Measurements from ENCODE around the gene JCAD. TPM values are rescaled to one million over a fixed set of nuclear protein-coding genes. Genes with fewer than 3 reads are reported as not detected.

JCAD gene
- total RNA-seq, 1 experiment from 2014 or later: 0.77 TPM

- Mint-ChIP-seq H3K27me3 (ENCODE audit: low read depth) (peaks cover 53% of the 10 kb centered on the region), H3K9me3 (no peaks in the 10 kb centered on the region; a peak in 2 of 5 replicates), H3K4me3 (peak overlapping the region; percentile 66 to 82), H3K36me3 (ENCODE audit: insufficient read depth in 1 of 3, low read depth in 3 of 3) (no peaks in the 10 kb centered on the region), H3K4me1 (peaks cover 35 to 44% of the 10 kb centered on the region in 2 experiments), H3K27ac (peak overlapping the region in 1 of 3 experiments; percentile 54; a peak in 2 of 7 replicates)
- DNase-seq: no peak
- Histone ChIP-seq H3K79me1 (ENCODE audit: insufficient read depth, low read depth, low read length, poor library complexity, severe bottlenecking) (no peaks in the 10 kb centered on the region), H3K14ac (ENCODE audit: insufficient read depth, low read length) (no peak overlapping the region), H3K27me3 (ENCODE audit: insufficient read depth, low read length) (no peaks in the 10 kb centered on the region; the same call in 1 of the 2 replicates), H3K27ac (ENCODE audit: insufficient read length, low read depth, low read length) (no peak overlapping the region), H3K23me2 (ENCODE audit: insufficient read length, low read depth, low read length, poor library complexity, severe bottlenecking) (peaks cover 9% of the 10 kb centered on the region), H3K4me2 (ENCODE audit: insufficient read depth, insufficient read length, low read length) (peak overlapping the region; percentile 49), H2BK120ac (ENCODE audit: low read depth, low read length, poor library complexity, severe bottlenecking) (no peak overlapping the region), H4K20me1 (ENCODE audit: control insufficient read depth, insufficient read depth, insufficient read length) (no peaks in the 10 kb centered on the region), H3K79me2 (ENCODE audit: insufficient read depth, low read length) (no peaks in the 10 kb centered on the region), H2AFZ (ENCODE audit: low read length) (no peak overlapping the region), H3T11ph (ENCODE audit: low read length) (no peak overlapping the region), H2BK12ac (ENCODE audit: insufficient read length, low read depth, low read length) (no peak overlapping the region), H3K56ac (ENCODE audit: insufficient read length, low read depth, low read length) (no peak overlapping the region), H2AK5ac (ENCODE audit: insufficient read length, low read length) (no peak overlapping the region), H3K4ac (ENCODE audit: low read depth, low read length) (no peak overlapping the region), H3K9ac (ENCODE audit: extremely low read depth, insufficient read length, low read length) (no peak overlapping the region), H2BK5ac (ENCODE audit: insufficient read length, low read length) (no peak overlapping the region), H3K18ac (ENCODE audit: insufficient read length, low read depth, low read length) (no peak overlapping the region), H4K5ac (ENCODE audit: insufficient read length, low read depth, low read length) (no peak overlapping the region), H2BK15ac (ENCODE audit: low read depth, low read length) (no peak overlapping the region), H4K8ac (replicated peaks; ENCODE audit: insufficient read length, low read depth, low read length) (no peak overlapping the region), H3K9me3 (ENCODE audit: control insufficient read depth, low read depth, low read length) (no peaks in the 10 kb centered on the region), H2BK20ac (ENCODE audit: low read depth, low read length, poor library complexity, severe bottlenecking) (no peak overlapping the region), H3K4me1 (ENCODE audit: insufficient read depth, low read length) (no peaks in the 10 kb centered on the region; the same call in 1 of the 2 replicates), H3K23ac (ENCODE audit: insufficient read length, low read depth, low read length) (no peak overlapping the region), H4K91ac (ENCODE audit: insufficient read length, low read depth, low read length) (no peak overlapping the region)
- TF ChIP-seq CTCF (conservative IDR thresholded peaks at IDR 0.05): no peak
- WGBS (ENCODE audit: extremely low coverage, insufficient read length, low lambda C conversion rate): no CpG with 5 or more reads among the region's 13 CpGs
Observed at GRCh38 chr10:30057894-30058556, 1.4 kb downstream of the JCAD start.
